Measurements from ENCODE around the gene CTSF. TPM values are rescaled to one million over a fixed set of nuclear protein-coding genes. Genes with fewer than 3 reads are reported as not detected.
"Not testable (repeated sequence)": the region's sequence is repeated elsewhere in the genome, so short reads cannot be mapped to it uniquely, and the experiment has no call there.

CTSF gene
- total RNA-seq, 4 donors from 2014 or later: 61.6 to 114 (median 83.2) TPM

DNA sequence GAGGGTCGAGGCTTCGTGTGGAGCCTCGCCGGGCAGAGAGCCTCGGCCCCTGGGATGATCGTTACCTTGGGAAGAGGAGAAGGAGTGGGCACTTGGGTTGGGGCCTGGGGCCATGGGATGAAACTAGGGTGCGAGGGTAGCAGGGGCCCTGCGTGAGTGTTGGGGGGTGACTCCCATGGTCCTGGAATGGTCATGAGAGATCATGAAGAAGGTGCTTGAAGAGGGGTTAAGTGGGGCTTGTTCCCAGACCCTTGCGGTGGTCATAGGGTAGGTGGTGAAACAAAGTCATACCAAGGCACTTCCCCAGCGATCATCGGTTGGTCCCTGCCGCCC lies 24.9 kb upstream of the CTSF start:
- no peaks in the 10 kb centered on the region for H3K27me3 ChIP-seq
- H3K27ac ChIP-seq: peak overlapping the region; percentile 66
- no peaks in the 10 kb centered on the region for H3K36me3 ChIP-seq
- DNase-seq (ENCODE audit: low spot score in 2 of 2): no peak
- no peaks in the 10 kb centered on the region for H3K9me3 ChIP-seq
- WGBS: 7% methylated on average over 12 of the region's 12 CpGs
- peak overlapping the region; percentile 65 for H3K4me3 ChIP-seq
- TF ChIP-seq CTCF (IDR thresholded peaks at IDR 0.05): no peak
- TF ChIP-seq POLR2A (IDR thresholded peaks at IDR 0.05): no peak
- no peak for TF ChIP-seq POLR2AphosphoS5 (IDR thresholded peaks at IDR 0.05)
- no peak for TF ChIP-seq EP300 (IDR thresholded peaks at IDR 0.05)
- H3K4me1 ChIP-seq: peaks cover 30% of the 10 kb centered on the region

DNA sequence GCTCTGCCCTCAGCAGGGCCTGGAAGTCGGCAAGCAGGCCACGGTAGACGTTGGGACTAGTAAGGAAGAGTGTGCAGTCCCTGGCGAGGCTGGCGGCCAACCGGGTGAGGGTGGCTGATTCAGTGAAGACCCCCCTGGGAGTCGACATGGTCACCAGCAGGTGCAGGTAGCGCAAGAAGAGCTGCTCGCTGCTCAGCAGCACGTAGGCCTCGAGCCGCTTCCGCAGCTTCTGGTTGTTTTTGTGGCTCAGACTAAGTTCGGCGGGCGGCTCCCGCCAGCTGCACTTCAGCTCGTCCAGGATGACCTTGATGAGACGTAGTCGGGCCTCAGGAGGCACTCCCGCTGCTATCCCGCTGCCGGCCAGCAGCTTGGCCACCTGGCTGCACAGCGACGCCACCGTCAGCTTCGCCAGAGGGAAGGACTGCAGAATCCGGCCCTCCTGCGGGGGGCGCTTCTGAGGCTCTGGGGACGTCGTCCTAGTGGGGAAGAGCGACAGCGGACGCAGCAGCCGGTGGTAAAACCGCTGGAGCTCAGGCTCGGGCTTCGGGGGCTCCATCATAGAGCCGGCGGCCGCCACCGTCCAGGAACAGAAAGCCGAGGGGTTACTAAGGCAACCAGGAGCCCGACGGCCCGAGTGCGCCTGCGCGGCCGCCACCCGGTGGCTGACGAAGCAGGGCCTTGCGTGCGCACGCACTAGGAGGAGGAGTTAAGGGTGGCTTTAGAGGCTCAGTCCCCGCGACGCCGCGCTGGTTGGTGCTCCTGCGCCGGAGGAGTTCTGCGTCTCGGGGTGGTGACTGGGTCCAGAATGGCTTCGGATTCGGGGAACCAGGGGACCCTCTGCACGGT lies 24.3 kb upstream of the CTSF start, which contains the start of the genes CCDC87 and CCS:
TSS of gene CCDC87 (minus strand) at position 607 of the 846 bp plus-strand sequence. CDS start at position 559, 48 bp downstream.
TSS of gene CCS (plus strand) at position 729 of the 846 bp plus-strand sequence. CDS start at position 806, 77 bp downstream.
- Histone ChIP-seq H3K4me3 (peak within 1 kb of the TSS; percentile 65), H3K36me3 (no peaks in the 10 kb centered on the region), H3K9me3 (no peaks in the 10 kb centered on the region), H3K27ac (peak within 1 kb of the TSS; percentile 66), H3K4me1 (peaks cover 30% of the 10 kb centered on the region), H3K27me3 (no peaks in the 10 kb centered on the region)
- peak; percentile 99 for DNase-seq (ENCODE audit: low spot score in 2 of 2)
- TF ChIP-seq EP300 (IDR thresholded peaks at IDR 0.05) (no peak), CTCF (IDR thresholded peaks at IDR 0.05) (peak; percentile 57 to 77), POLR2AphosphoS5 (IDR thresholded peaks at IDR 0.05) (peak in 1 of 3 donors; percentile 58), POLR2A (IDR thresholded peaks at IDR 0.05) (peak in 1 of 2 donors; percentile 75)
- 29% methylated on average over 41 of the region's 68 CpGs for WGBS

GRCh38 chr11:66591175-66591574 lies 22.8 kb upstream of the CTSF start:
- no peak overlapping the region for H3K27ac ChIP-seq
- peaks cover 30% of the 10 kb centered on the region for H3K4me1 ChIP-seq
- H3K27me3 ChIP-seq: no peaks in the 10 kb centered on the region
- H3K9me3 ChIP-seq: no peaks in the 10 kb centered on the region
- no peaks in the 10 kb centered on the region for H3K36me3 ChIP-seq
- WGBS: 79% methylated on average over 2 of the region's 2 CpGs
- no peak for DNase-seq (ENCODE audit: low spot score in 2 of 2)
- TF ChIP-seq POLR2AphosphoS5 (IDR thresholded peaks at IDR 0.05) (no peak), POLR2A (IDR thresholded peaks at IDR 0.05) (no peak), EP300 (IDR thresholded peaks at IDR 0.05) (no peak), CTCF (IDR thresholded peaks at IDR 0.05) (no peak)
- H3K4me3 ChIP-seq: no peak overlapping the region

GRCh38 chr11:66589996-66590675 lies 21.7 kb upstream of the CTSF start:
- Histone ChIP-seq H3K36me3 (no peaks in the 10 kb centered on the region), H3K4me3 (no peak overlapping the region), H3K27me3 (no peaks in the 10 kb centered on the region), H3K27ac (no peak overlapping the region), H3K9me3 (no peaks in the 10 kb centered on the region), H3K4me1 (peaks cover 27% of the 10 kb centered on the region)
- TF ChIP-seq POLR2AphosphoS5 (IDR thresholded peaks at IDR 0.05) (no peak), CTCF (IDR thresholded peaks at IDR 0.05) (no peak), POLR2A (IDR thresholded peaks at IDR 0.05) (no peak), EP300 (IDR thresholded peaks at IDR 0.05) (no peak)
- WGBS: 88% methylated on average over 6 of the region's 7 CpGs
- no peak for DNase-seq (ENCODE audit: low spot score in 2 of 2)

- H3K9me3 ChIP-seq; H3K27ac ChIP-seq; H3K36me3 ChIP-seq; H3K4me3 ChIP-seq; H3K27me3 ChIP-seq; DNase-seq (ENCODE audit: low spot score in 2 of 2): not testable (repeated sequence)
- H3K4me1 ChIP-seq: peaks cover 19% of the 10 kb centered on the region
- WGBS: 80% methylated on average over 2 of the region's 2 CpGs
Observed at GRCh38 chr11:66589315-66589714, 20.9 kb upstream of the CTSF start.

Measured in suprapubic skin (tissue), 4 donors.